ENCODE results near the gene CAPNS1. TPM values are rescaled to one million over a fixed set of nuclear protein-coding genes. Genes with fewer than 3 reads are reported as not detected.

The CAPNS1 gene
- total and polyA plus RNA-seq, 9 of the 15 experiments (the other 6 are each of a cell fraction or from before 2014, with no cell fraction given): 77.9 to 576 (median 258) TPM

GRCh38 chr19:36139473-36140303 lies at the start of gene CAPNS1 (continued):
- TF ChIP-seq, protein P1, sequence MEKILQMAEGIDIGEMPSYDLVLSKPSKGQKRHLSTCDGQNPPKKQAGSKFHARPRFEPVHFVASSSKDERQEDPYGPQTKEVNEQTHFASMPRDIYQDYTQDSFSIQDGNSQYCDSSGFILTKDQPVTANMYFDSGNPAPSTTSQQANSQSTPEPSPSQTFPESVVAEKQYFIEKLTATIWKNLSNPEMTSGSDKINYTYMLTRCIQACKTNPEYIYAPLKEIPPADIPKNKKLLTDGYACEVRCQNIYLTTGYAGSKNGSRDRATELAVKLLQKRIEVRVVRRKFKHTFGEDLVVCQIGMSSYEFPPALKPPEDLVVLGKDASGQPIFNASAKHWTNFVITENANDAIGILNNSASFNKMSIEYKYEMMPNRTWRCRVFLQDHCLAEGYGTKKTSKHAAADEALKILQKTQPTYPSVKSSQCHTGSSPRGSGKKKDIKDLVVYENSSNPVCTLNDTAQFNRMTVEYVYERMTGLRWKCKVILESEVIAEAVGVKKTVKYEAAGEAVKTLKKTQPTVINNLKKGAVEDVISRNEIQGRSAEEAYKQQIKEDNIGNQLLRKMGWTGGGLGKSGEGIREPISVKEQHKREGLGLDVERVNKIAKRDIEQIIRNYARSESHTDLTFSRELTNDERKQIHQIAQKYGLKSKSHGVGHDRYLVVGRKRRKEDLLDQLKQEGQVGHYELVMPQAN (IDR thresholded peaks at IDR 0.05; ENCODE audit: borderline replicate concordance): no peak; the same call in 1 of the 2 replicates
- TF ChIP-seq, protein P2, sequence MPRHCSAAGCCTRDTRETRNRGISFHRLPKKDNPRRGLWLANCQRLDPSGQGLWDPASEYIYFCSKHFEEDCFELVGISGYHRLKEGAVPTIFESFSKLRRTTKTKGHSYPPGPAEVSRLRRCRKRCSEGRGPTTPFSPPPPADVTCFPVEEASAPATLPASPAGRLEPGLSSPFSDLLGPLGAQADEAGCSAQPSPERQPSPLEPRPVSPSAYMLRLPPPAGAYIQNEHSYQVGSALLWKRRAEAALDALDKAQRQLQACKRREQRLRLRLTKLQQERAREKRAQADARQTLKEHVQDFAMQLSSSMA (CRISPR knock-in tag; IDR thresholded peaks at IDR 0.05): no peak
- TF ChIP-seq ZNF76 (CRISPR knock-in tag; IDR thresholded peaks at IDR 0.05; ENCODE audit: borderline replicate concordance) (no peak), TRIM28 (IDR thresholded peaks at IDR 0.05) (no peak), ZNF282 (CRISPR knock-in tag; IDR thresholded peaks at IDR 0.05) (no peak), ERF (CRISPR knock-in tag; IDR thresholded peaks at IDR 0.05) (no peak), SMARCC2 (IDR thresholded peaks at IDR 0.05; ENCODE audit: low read depth) (no peak), EGR1 (conservative IDR thresholded peaks at IDR 0.05) (peak; percentile 81), NR3C1 (CRISPR knock-in tag; IDR thresholded peaks at IDR 0.05) (no peak), PKNOX1 (IDR thresholded peaks at IDR 0.05) (peak; percentile 4; the same call in 1 of the 2 replicates), KLF16 (IDR thresholded peaks at IDR 0.05) (no peak), ZNF3 (CRISPR knock-in tag; IDR thresholded peaks at IDR 0.05) (no peak)
- TF ChIP-seq, protein P3, sequence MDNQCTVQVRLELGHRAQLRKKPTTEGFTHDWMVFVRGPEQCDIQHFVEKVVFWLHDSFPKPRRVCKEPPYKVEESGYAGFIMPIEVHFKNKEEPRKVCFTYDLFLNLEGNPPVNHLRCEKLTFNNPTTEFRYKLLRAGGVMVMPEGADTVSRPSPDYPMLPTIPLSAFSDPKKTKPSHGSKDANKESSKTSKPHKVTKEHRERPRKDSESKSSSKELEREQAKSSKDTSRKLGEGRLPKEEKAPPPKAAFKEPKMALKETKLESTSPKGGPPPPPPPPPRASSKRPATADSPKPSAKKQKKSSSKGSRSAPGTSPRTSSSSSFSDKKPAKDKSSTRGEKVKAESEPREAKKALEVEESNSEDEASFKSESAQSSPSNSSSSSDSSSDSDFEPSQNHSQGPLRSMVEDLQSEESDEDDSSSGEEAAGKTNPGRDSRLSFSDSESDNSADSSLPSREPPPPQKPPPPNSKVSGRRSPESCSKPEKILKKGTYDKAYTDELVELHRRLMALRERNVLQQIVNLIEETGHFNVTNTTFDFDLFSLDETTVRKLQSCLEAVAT (IDR thresholded peaks at IDR 0.05): peak in 1 of 2 experiments; percentile 92; a peak in 3 of 4 replicates
- TF ChIP-seq, protein P4, sequence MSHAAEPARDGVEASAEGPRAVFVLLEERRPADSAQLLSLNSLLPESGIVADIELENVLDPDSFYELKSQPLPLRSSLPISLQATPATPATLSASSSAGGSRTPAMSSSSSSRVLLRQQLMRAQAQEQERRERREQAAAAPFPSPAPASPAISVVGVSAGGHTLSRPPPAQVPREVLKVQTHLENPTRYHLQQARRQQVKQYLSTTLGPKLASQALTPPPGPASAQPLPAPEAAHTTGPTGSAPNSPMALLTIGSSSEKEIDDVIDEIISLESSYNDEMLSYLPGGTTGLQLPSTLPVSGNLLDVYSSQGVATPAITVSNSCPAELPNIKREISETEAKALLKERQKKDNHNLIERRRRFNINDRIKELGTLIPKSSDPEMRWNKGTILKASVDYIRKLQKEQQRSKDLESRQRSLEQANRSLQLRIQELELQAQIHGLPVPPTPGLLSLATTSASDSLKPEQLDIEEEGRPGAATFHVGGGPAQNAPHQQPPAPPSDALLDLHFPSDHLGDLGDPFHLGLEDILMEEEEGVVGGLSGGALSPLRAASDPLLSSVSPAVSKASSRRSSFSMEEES (CRISPR knock-in tag; IDR thresholded peaks at IDR 0.05): no peak
- TF ChIP-seq, protein P5, sequence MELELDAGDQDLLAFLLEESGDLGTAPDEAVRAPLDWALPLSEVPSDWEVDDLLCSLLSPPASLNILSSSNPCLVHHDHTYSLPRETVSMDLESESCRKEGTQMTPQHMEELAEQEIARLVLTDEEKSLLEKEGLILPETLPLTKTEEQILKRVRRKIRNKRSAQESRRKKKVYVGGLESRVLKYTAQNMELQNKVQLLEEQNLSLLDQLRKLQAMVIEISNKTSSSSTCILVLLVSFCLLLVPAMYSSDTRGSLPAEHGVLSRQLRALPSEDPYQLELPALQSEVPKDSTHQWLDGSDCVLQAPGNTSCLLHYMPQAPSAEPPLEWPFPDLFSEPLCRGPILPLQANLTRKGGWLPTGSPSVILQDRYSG (tag; conservative IDR thresholded peaks at IDR 0.05; ENCODE audit: low read depth): no peak

Measured in K562 (cell line).